Measurements from ENCODE around the gene GRIK3.

The GRIK3 gene

GRCh38 chr1:36948606-36949005 lies 85.7 kb downstream of the GRIK3 start:
- Histone ChIP-seq H3K4me1 (ENCODE audit: control insufficient read depth, insufficient read depth, low read length) (peaks cover 4% of the 10 kb centered on the region), H3K27me3 (ENCODE audit: control insufficient read depth, insufficient read depth, low read length) (no peaks in the 10 kb centered on the region), H3K36me3 (ENCODE audit: control insufficient read depth, insufficient read depth, low read length) (no peaks in the 10 kb centered on the region), H3K4me3 (ENCODE audit: low read length) (no peak overlapping the region), H3K9me3 (ENCODE audit: control insufficient read depth, insufficient read depth, low read length) (no peaks in the 10 kb centered on the region), H3K27ac (ENCODE audit: low read length) (no peak overlapping the region)
- no CpG with 5 or more reads among the region's 6 CpGs for WGBS (ENCODE audit: insufficient coverage, insufficient read length)
- DNase-seq (ENCODE audit: low read depth, low spot score), result no peak

GRCh38 chr1:36948147-36948546 lies 86.2 kb downstream of the GRIK3 start:
- Histone ChIP-seq H3K4me1 (ENCODE audit: control insufficient read depth, insufficient read depth, low read length) (peaks cover 4% of the 10 kb centered on the region), H3K27ac (ENCODE audit: low read length) (no peak overlapping the region), H3K9me3 (ENCODE audit: control insufficient read depth, insufficient read depth, low read length) (no peaks in the 10 kb centered on the region), H3K27me3 (ENCODE audit: control insufficient read depth, insufficient read depth, low read length) (no peaks in the 10 kb centered on the region), H3K36me3 (ENCODE audit: control insufficient read depth, insufficient read depth, low read length) (no peaks in the 10 kb centered on the region), H3K4me3 (ENCODE audit: low read length) (no peak overlapping the region)
- DNase-seq (ENCODE audit: low read depth, low spot score), result no peak
- WGBS (ENCODE audit: insufficient coverage, insufficient read length), result no CpG with 5 or more reads among the region's 2 CpGs

DNA sequence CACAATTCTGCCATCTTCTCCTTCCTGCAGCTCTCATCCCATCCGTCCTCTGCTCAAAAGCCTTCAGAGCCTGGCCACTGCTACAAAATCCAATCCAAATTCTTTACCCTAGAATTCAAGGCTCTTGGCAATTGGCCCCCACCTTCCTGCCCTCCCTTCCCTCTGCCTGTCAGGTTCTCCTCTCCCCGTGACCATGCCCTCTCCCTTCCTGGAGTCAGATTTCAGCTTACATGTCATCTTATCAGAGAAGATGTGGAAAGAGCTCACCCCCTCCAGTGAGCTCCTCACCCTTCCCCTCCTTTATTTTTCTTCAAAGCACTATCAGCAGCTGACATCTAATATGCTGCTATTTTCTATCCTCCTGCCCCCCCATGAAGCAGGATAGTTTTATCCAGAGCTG lies 86.9 kb downstream of the GRIK3 start:
- Histone ChIP-seq H3K9me3 (ENCODE audit: control insufficient read depth, insufficient read depth, low read length) (no peaks in the 10 kb centered on the region), H3K36me3 (ENCODE audit: control insufficient read depth, insufficient read depth, low read length) (no peaks in the 10 kb centered on the region), H3K4me3 (ENCODE audit: low read length) (no peak overlapping the region), H3K27me3 (ENCODE audit: control insufficient read depth, insufficient read depth, low read length) (no peaks in the 10 kb centered on the region), H3K4me1 (ENCODE audit: control insufficient read depth, insufficient read depth, low read length) (peaks cover 5% of the 10 kb centered on the region), H3K27ac (ENCODE audit: low read length) (no peak overlapping the region)
- no peak for DNase-seq (ENCODE audit: low read depth, low spot score)
- WGBS (ENCODE audit: insufficient coverage, insufficient read length), result no CpG with 5 or more reads among the region's 2 CpGs

- peaks cover 6% of the 10 kb centered on the region for H3K4me1 ChIP-seq (ENCODE audit: control insufficient read depth, insufficient read depth, low read length)
- H3K36me3 ChIP-seq (ENCODE audit: control insufficient read depth, insufficient read depth, low read length), result no peaks in the 10 kb centered on the region
- no peak overlapping the region for H3K27ac ChIP-seq (ENCODE audit: low read length)
- DNase-seq (ENCODE audit: low read depth, low spot score), result no peak
- H3K27me3 ChIP-seq (ENCODE audit: control insufficient read depth, insufficient read depth, low read length), result no peaks in the 10 kb centered on the region
- no peak overlapping the region for H3K4me3 ChIP-seq (ENCODE audit: low read length)
- WGBS (ENCODE audit: insufficient coverage, insufficient read length), result no CpG with 5 or more reads among the region's 7 CpGs
- H3K9me3 ChIP-seq (ENCODE audit: control insufficient read depth, insufficient read depth, low read length), result no peaks in the 10 kb centered on the region
Measured at GRCh38 chr1:36944883-36945282, 89.4 kb downstream of the GRIK3 start.

- Histone ChIP-seq H3K4me1 (ENCODE audit: control insufficient read depth, insufficient read depth, low read length) (peaks cover 4% of the 10 kb centered on the region), H3K36me3 (ENCODE audit: control insufficient read depth, insufficient read depth, low read length) (no peaks in the 10 kb centered on the region), H3K27me3 (ENCODE audit: control insufficient read depth, insufficient read depth, low read length) (no peaks in the 10 kb centered on the region), H3K27ac (ENCODE audit: low read length) (no peak overlapping the region), H3K9me3 (ENCODE audit: control insufficient read depth, insufficient read depth, low read length) (no peaks in the 10 kb centered on the region), H3K4me3 (ENCODE audit: low read length) (no peak overlapping the region)
- no CpG with 5 or more reads among the region's 12 CpGs for WGBS (ENCODE audit: insufficient coverage, insufficient read length)
- no peak for DNase-seq (ENCODE audit: low read depth, low spot score)
Measured at GRCh38 chr1:36942148-36942547, 92.2 kb downstream of the GRIK3 start.

- H3K9me3 ChIP-seq (ENCODE audit: control insufficient read depth, insufficient read depth, low read length), result no peaks in the 10 kb centered on the region
- WGBS (ENCODE audit: insufficient coverage, insufficient read length), result no CpG with 5 or more reads among the region's 8 CpGs
- no peaks in the 10 kb centered on the region for H3K36me3 ChIP-seq (ENCODE audit: control insufficient read depth, insufficient read depth, low read length)
- no peaks in the 10 kb centered on the region for H3K27me3 ChIP-seq (ENCODE audit: control insufficient read depth, insufficient read depth, low read length)
- H3K27ac ChIP-seq (ENCODE audit: low read length), result no peak overlapping the region
- no peak overlapping the region for H3K4me3 ChIP-seq (ENCODE audit: low read length)
- H3K4me1 ChIP-seq (ENCODE audit: control insufficient read depth, insufficient read depth, low read length), result peaks cover 2% of the 10 kb centered on the region; the same call in 1 of the 2 replicates
- no peak for DNase-seq (ENCODE audit: low read depth, low spot score)
Measured at GRCh38 chr1:36941316-36941978, 92.9 kb downstream of the GRIK3 start.

- no peak overlapping the region for H3K27ac ChIP-seq (ENCODE audit: low read length)
Measured at GRCh38 chr1:36938819-36939218, 95.5 kb downstream of the GRIK3 start.

DNA sequence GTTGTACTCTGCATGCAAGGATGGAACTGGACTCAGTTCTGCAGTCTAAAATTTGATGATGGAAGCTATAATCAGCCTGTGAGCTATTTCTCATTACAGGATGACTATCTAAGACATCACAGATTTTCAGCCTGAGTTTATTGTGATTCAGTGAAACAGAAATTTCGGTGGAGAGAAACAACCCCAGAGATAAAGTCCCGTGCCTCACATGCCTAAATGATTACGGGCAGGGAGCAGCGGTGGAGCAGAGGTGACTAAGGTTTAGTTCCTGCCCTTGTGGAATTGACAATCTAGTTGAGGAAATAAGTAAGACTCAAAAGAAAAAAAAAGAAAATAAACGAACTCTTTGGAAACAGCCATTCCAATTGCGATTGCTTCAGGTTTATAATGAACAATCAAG lies 96.9 kb downstream of the GRIK3 start:
- no peak overlapping the region for H3K27ac ChIP-seq (ENCODE audit: low read length)
- no peak overlapping the region for H3K4me3 ChIP-seq (ENCODE audit: low read length)
- DNase-seq (ENCODE audit: low read depth, low spot score), result no peak
- no peaks in the 10 kb centered on the region for H3K36me3 ChIP-seq (ENCODE audit: control insufficient read depth, insufficient read depth, low read length)
- WGBS (ENCODE audit: insufficient coverage, insufficient read length), result no CpG with 5 or more reads among the region's 6 CpGs
- H3K4me1 ChIP-seq (ENCODE audit: control insufficient read depth, insufficient read depth, low read length), result peaks cover 1% of the 10 kb centered on the region; the same call in 1 of the 2 replicates
- no peaks in the 10 kb centered on the region for H3K27me3 ChIP-seq (ENCODE audit: control insufficient read depth, insufficient read depth, low read length)
- H3K9me3 ChIP-seq (ENCODE audit: control insufficient read depth, insufficient read depth, low read length), result no peaks in the 10 kb centered on the region

More at GRCh38 chr1:36938819-36939218, 95.5 kb downstream of the GRIK3 start:
- H3K36me3 ChIP-seq (ENCODE audit: control insufficient read depth, insufficient read depth, low read length), result no peaks in the 10 kb centered on the region
- H3K4me1 ChIP-seq (ENCODE audit: control insufficient read depth, insufficient read depth, low read length), result peaks cover 2% of the 10 kb centered on the region; the same call in 1 of the 2 replicates
- H3K27me3 ChIP-seq (ENCODE audit: control insufficient read depth, insufficient read depth, low read length), result no peaks in the 10 kb centered on the region
- WGBS (ENCODE audit: insufficient coverage, insufficient read length), result no CpG with 5 or more reads among the region's 7 CpGs
- DNase-seq (ENCODE audit: low read depth, low spot score), result no peak
- no peaks in the 10 kb centered on the region for H3K9me3 ChIP-seq (ENCODE audit: control insufficient read depth, insufficient read depth, low read length)
- no peak overlapping the region for H3K4me3 ChIP-seq (ENCODE audit: low read length)

DNA sequence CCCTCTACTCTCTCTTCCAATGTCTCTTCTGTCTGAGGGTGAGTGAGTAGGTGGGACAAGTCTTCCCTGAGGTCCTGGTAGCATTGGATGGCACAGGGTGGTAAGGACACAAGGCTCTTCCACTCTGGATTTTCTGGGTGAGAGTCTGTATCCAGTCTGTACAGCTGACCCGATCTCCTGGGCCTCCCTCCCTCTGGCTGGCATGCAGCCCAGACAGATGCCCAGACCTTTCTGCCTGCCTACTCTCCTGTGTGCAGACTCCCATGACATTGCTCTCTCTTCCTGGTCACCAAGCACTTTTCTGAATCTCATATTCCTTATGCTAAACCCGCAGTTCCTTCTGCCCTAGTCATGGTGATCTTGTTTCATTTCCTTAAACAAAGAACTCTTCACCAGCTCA lies 100.3 kb downstream of the GRIK3 start:
- no peak for DNase-seq (ENCODE audit: low read depth, low spot score)
- no peak overlapping the region for H3K27ac ChIP-seq (ENCODE audit: low read length)
- H3K9me3 ChIP-seq (ENCODE audit: control insufficient read depth, insufficient read depth, low read length), result no peaks in the 10 kb centered on the region
- no CpG with 5 or more reads among the region's 2 CpGs for WGBS (ENCODE audit: insufficient coverage, insufficient read length)
- H3K27me3 ChIP-seq (ENCODE audit: control insufficient read depth, insufficient read depth, low read length), result no peaks in the 10 kb centered on the region
- H3K4me3 ChIP-seq (ENCODE audit: low read length), result no peak overlapping the region
- H3K4me1 ChIP-seq (ENCODE audit: control insufficient read depth, insufficient read depth, low read length), result no peaks in the 10 kb centered on the region
- H3K36me3 ChIP-seq (ENCODE audit: control insufficient read depth, insufficient read depth, low read length), result no peaks in the 10 kb centered on the region

GRCh38 chr1:36927826-36928225 lies 106.5 kb downstream of the GRIK3 start:
- H3K27ac ChIP-seq (ENCODE audit: low read length), result no peak overlapping the region
- H3K9me3 ChIP-seq (ENCODE audit: control insufficient read depth, insufficient read depth, low read length), result no peaks in the 10 kb centered on the region
- no peaks in the 10 kb centered on the region for H3K36me3 ChIP-seq (ENCODE audit: control insufficient read depth, insufficient read depth, low read length)
- no peak overlapping the region for H3K4me3 ChIP-seq (ENCODE audit: low read length)
- no CpG with 5 or more reads among the region's 8 CpGs for WGBS (ENCODE audit: insufficient coverage, insufficient read length)
- H3K4me1 ChIP-seq (ENCODE audit: control insufficient read depth, insufficient read depth, low read length), result peaks cover under 1% of the 10 kb centered on the region; the same call in 1 of the 2 replicates
- no peak for DNase-seq (ENCODE audit: low read depth, low spot score)
- no peaks in the 10 kb centered on the region for H3K27me3 ChIP-seq (ENCODE audit: control insufficient read depth, insufficient read depth, low read length)

DNA sequence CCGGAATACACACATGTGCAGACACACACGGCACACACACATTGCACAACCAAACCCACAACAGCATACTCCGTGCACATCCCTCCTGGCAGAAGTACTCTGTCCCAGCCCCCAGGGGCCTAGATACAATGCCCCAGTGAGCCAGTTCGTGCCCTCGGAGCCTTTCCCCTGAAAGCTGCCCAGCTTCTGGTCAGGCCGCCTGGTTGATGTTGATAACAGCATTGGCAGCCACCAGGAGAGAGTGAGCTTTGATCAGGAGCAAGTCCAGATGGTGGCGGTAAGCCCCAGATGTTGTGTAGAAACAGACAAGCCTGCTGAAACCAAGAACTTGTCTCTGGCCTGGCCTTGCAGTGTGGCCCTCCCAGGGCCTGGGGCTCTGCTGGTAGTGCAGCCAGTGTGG lies 109.1 kb downstream of the GRIK3 start:
- WGBS (ENCODE audit: insufficient coverage, insufficient read length), result no CpG with 5 or more reads among the region's 7 CpGs
- Histone ChIP-seq H3K4me1 (ENCODE audit: control insufficient read depth, insufficient read depth, low read length) (peaks cover 5% of the 10 kb centered on the region), H3K27ac (ENCODE audit: low read length) (no peak overlapping the region), H3K36me3 (ENCODE audit: control insufficient read depth, insufficient read depth, low read length) (no peaks in the 10 kb centered on the region), H3K4me3 (ENCODE audit: low read length) (no peak overlapping the region), H3K27me3 (ENCODE audit: control insufficient read depth, insufficient read depth, low read length) (no peaks in the 10 kb centered on the region), H3K9me3 (ENCODE audit: control insufficient read depth, insufficient read depth, low read length) (no peaks in the 10 kb centered on the region)
- DNase-seq (ENCODE audit: low read depth, low spot score), result no peak

Measured in iPS DF 6.9 (cell line).